Keratinocyte (primary cell): ENCODE data around the gene SUN5. TPM values are rescaled to one million over a fixed set of nuclear protein-coding genes. Genes with fewer than 3 reads are reported as not detected.

Source experiments
- DNase-seq: peaks from one replicate; pipeline ENCODE4 v3.0.0-alpha.2; 2011; ENCODE audit warnings: low read depth, missing footprints, low spot score
- FAIRE-seq: peaks from 2 replicates; lab custom pipeline; 2011; peaks lifted over from hg19 to GRCh38; lab: Jason Lieb, UNC
- H2AFZ ChIP-seq: 2 replicates; pipeline ENCODE4 v1.6.0; 2012; ENCODE audit warnings: low read length, control low read depth, inconsistent platforms; ENCODE audit not compliant: control insufficient read depth
- H3K27ac ChIP-seq: 2 replicates; pipeline ENCODE4 v1.5.1; 2011; ENCODE audit warnings: low read length; ENCODE audit not compliant: control insufficient read depth, insufficient read depth
- H3K27me3 ChIP-seq: 3 replicates; pipeline ENCODE4 v1.6.0; 2011; ENCODE audit warnings: low read length; ENCODE audit not compliant: control insufficient read depth, insufficient read depth; ENCODE audit errors: extremely low read depth
- H3K36me3 ChIP-seq, 2 experiments: 2 replicates in 1 of 2; 3 replicates in 1 of 2; pipeline ENCODE4 v1.5.1; 2011; ENCODE audit warnings: low read length in 2 of 2, mild to moderate bottlenecking in 1 of 2; ENCODE audit not compliant: control insufficient read depth in 2 of 2, insufficient read depth in 2 of 2; ENCODE audit errors: extremely low read depth in 1 of 2
- H3K4me1 ChIP-seq: 3 replicates; pipeline ENCODE4 v1.5.1; 2011; ENCODE audit warnings: low read length; ENCODE audit not compliant: control insufficient read depth, insufficient read depth; ENCODE audit errors: extremely low read depth
- H3K4me2 ChIP-seq: 3 replicates; pipeline ENCODE4 v1.6.0; 2011; ENCODE audit warnings: low read depth, low read length; ENCODE audit not compliant: control insufficient read depth, insufficient read depth; ENCODE audit errors: extremely low read depth
- H3K4me3 ChIP-seq, 3 experiments: fragments of 200-600 bp in 1 of 3; sonication (generic) in 1 of 3; 2 replicates in 2 of 3; 3 replicates in 1 of 3; pipeline ENCODE4 v1.5.1; 2011 to 2016; ENCODE audit warnings: low read length in 3 of 3, mild to moderate bottlenecking in 3 of 3, control low read depth in 2 of 3, inconsistent platforms in 1 of 3, low read depth in 1 of 3, mixed read lengths in 1 of 3, mixed run types in 1 of 3, moderate library complexity in 1 of 3; ENCODE audit not compliant: control insufficient read depth in 2 of 3, insufficient read depth in 2 of 3; ENCODE audit errors: extremely low read depth in 1 of 3
- H3K79me2 ChIP-seq: 2 replicates; pipeline ENCODE4 v1.6.0; 2012; ENCODE audit warnings: low read length; ENCODE audit not compliant: control insufficient read depth, insufficient read depth
- H3K9ac ChIP-seq: 3 replicates; pipeline ENCODE4 v1.6.0; 2011; ENCODE audit warnings: low read length; ENCODE audit not compliant: control insufficient read depth, insufficient read depth; ENCODE audit errors: extremely low read depth
- H3K9me1 ChIP-seq: 3 replicates; pipeline ENCODE4 v1.6.0; 2011; ENCODE audit warnings: low read length; ENCODE audit not compliant: control insufficient read depth, insufficient read depth; ENCODE audit errors: extremely low read depth
- H3K9me3 ChIP-seq: 2 replicates; pipeline ENCODE4 v1.5.1; 2012; ENCODE audit warnings: low read depth, low read length; ENCODE audit not compliant: control insufficient read depth
- H4K20me1 ChIP-seq: 3 replicates; pipeline ENCODE4 v1.6.0; 2011; ENCODE audit warnings: low read length; ENCODE audit not compliant: control insufficient read depth, insufficient read depth; ENCODE audit errors: extremely low read depth
- CTCF ChIP-seq, 3 experiments: IDR thresholded peaks in 1 of 3; conservative IDR thresholded peaks in 1 of 3; optimal IDR thresholded peaks in 1 of 3; 2 replicates in 2 of 3; 3 replicates in 1 of 3; pipeline versions ENCODE3 to v1.5.1; 2011; ENCODE audit warnings: low read length in 3 of 3, mild to moderate bottlenecking in 3 of 3, moderate library complexity in 2 of 3, control low read depth in 1 of 3, inconsistent platforms in 1 of 3; ENCODE audit not compliant: insufficient read depth in 2 of 3; ENCODE audit errors: extremely low read depth in 1 of 3
- EZH2 ChIP-seq: IDR thresholded peaks from one replicate; pipeline ENCODE4 v1.6.1; 2012; ENCODE audit warnings: inconsistent platforms, mild to moderate bottlenecking, low read length, moderate library complexity
- dilution Hi-C: fragments of 300-500 bp; cut with MboI; formaldehyde crosslinking; loops from one replicate; pipeline ENCODE4 v1.7.0; 2020; ENCODE audit warnings: low sequenced_read_pairs; ENCODE audit not compliant: extremely low pct_ligation_motif_present
- polyA plus RNA-seq, 5 experiments: library from polyadenylated mRNA; depleted of rRNA in 3 of 5; stranded (reverse) in 3 of 5; stranded (forward) in 1 of 5; unstranded in 1 of 5; fragments of >200 nt; gene quantifications; 1 replicate in 1 of 5; 2 replicates in 3 of 5; 3 replicates in 1 of 5; pipeline versions ENCODE4 v1.2.1 to v1.2.3, GENCODE V29; 2011 to 2012; ENCODE audit warnings: missing spikeins in 2 of 5, low read depth in 1 of 5, low replicate concordance in 1 of 5

SUN5 gene
- polyA plus RNA-seq, 1 donor (not counting 4 experiments of a cell fraction or from before 2014, with no cell fraction given), result not detected

- no peaks in the 10 kb centered on the region for H3K4me1 ChIP-seq
- no peak overlapping the region for H2AFZ ChIP-seq
- no peaks in the 10 kb centered on the region for H3K9me3 ChIP-seq
- TF ChIP-seq CTCF (optimal IDR thresholded peaks at IDR 0.05 in 1 of 3, IDR thresholded peaks at IDR 0.05 in 1 of 3, conservative IDR thresholded peaks at IDR 0.05 in 1 of 3; ENCODE audit: extremely low read depth in 1 of 3, insufficient read depth in 2 of 3, low read length in 3 of 3) (no peak), EZH2 (no peak)
- H3K36me3 ChIP-seq, result no peaks in the 10 kb centered on the region
- no peaks in the 10 kb centered on the region for H3K27me3 ChIP-seq
- FAIRE-seq, result no peak
- no peak overlapping the region for H3K4me2 ChIP-seq
- H4K20me1 ChIP-seq, result no peaks in the 10 kb centered on the region
- H3K79me2 ChIP-seq, result no peaks in the 10 kb centered on the region
- DNase-seq, result no peak
- no peaks in the 10 kb centered on the region for H3K9me1 ChIP-seq
- H3K9ac ChIP-seq, result no peak overlapping the region
- H3K4me3 ChIP-seq, result no peak overlapping the region
- dilution Hi-C loops, result no loop called here
- H3K27ac ChIP-seq, result no peak overlapping the region
Observed at GRCh38 chr20:32980990-32981389, 23.2 kb downstream of the SUN5 start.

GRCh38 chr20:32980131-32980941 is 23.9 kb downstream of the SUN5 start:
- no peak overlapping the region for H3K27ac ChIP-seq
- H3K9ac ChIP-seq, result no peak overlapping the region
- DNase-seq, result no peak
- dilution Hi-C loops, result no loop called here
- no peaks in the 10 kb centered on the region for H3K79me2 ChIP-seq
- no peak overlapping the region for H2AFZ ChIP-seq
- H3K27me3 ChIP-seq, result no peaks in the 10 kb centered on the region
- H3K9me3 ChIP-seq, result no peaks in the 10 kb centered on the region
- no peaks in the 10 kb centered on the region for H3K4me1 ChIP-seq
- H3K4me3 ChIP-seq, result no peak overlapping the region
- H3K9me1 ChIP-seq, result no peaks in the 10 kb centered on the region
- H3K36me3 ChIP-seq, result no peaks in the 10 kb centered on the region
- H3K4me2 ChIP-seq, result no peak overlapping the region
- TF ChIP-seq EZH2, result no peak
- TF ChIP-seq CTCF (optimal IDR thresholded peaks at IDR 0.05 in 1 of 3, IDR thresholded peaks at IDR 0.05 in 1 of 3, conservative IDR thresholded peaks at IDR 0.05 in 1 of 3; ENCODE audit: extremely low read depth in 1 of 3, insufficient read depth in 2 of 3, low read length in 3 of 3), result no peak
- FAIRE-seq, result no peak
- H4K20me1 ChIP-seq, result no peaks in the 10 kb centered on the region
